Gastroesophageal sphincter (tissue), 3 donors: Measurements from ENCODE around the gene PHEX.

Experiments
- CTCF ChIP-seq, 4 experiments: fragments of 200-600 bp in 2 of 4; fragments of 450-650 bp in 2 of 4; sonication (generic) in 1 of 4; IDR thresholded peaks; one replicate each; pipeline ENCODE4 v1.5.1; 2017 to 2019; ENCODE audit warnings: antibody characterized with exemption in 4 of 4, mild to moderate bottlenecking in 2 of 4, moderate library complexity in 2 of 4
- EP300 ChIP-seq: sonication (generic); formaldehyde crosslinking; IDR thresholded peaks from one replicate; pipeline ENCODE4 v1.6.1; 2017; ENCODE audit warnings: antibody characterized with exemption, mild to moderate bottlenecking
- POLR2A ChIP-seq, 2 donors: fragments of 450-650 bp; IDR thresholded peaks; one replicate each; pipeline ENCODE4 v1.6.1; 2017; ENCODE audit warnings: antibody characterized with exemption in 2 of 2, mild to moderate bottlenecking in 2 of 2, moderate library complexity in 1 of 2
- POLR2AphosphoS5 ChIP-seq: sonication (generic); formaldehyde crosslinking; IDR thresholded peaks from one replicate; pipeline ENCODE4 v1.6.1; 2017; ENCODE audit warnings: antibody characterized with exemption

- no peak for TF ChIP-seq CTCF (IDR thresholded peaks at IDR 0.05)
- no peak for TF ChIP-seq POLR2AphosphoS5
- no peak for TF ChIP-seq POLR2A (IDR thresholded peaks at IDR 0.05)
- TF ChIP-seq EP300, result no peak
Measured at GRCh38 chrX:22024577-22024976, 7.5 kb upstream of the PHEX start.
